H9 (cell line): ENCODE data around the gene DOK6. TPM values are rescaled to one million over a fixed set of nuclear protein-coding genes. Genes with fewer than 3 reads are reported as not detected.

Experiments used
- DNase-seq: peaks from one replicate; pipeline ENCODE4 v3.0.0-alpha.2; 2017
- H2AFZ ChIP-seq: one replicate; pipeline ENCODE4 v1.6.1; 2013; ENCODE audit warnings: mild to moderate bottlenecking, low read length, control low read depth, moderate library complexity
- H2AK5ac ChIP-seq: 2 replicates; pipeline ENCODE4 v1.6.1; 2013; ENCODE audit warnings: low read length, control low read depth, mixed read lengths; ENCODE audit not compliant: insufficient read length
- H2BK120ac ChIP-seq: one replicate; pipeline ENCODE4 v1.6.1; 2013; ENCODE audit warnings: low read depth, mild to moderate bottlenecking, low read length, control low read depth, inconsistent platforms; ENCODE audit not compliant: poor library complexity, severe bottlenecking
- H2BK12ac ChIP-seq: 2 replicates; pipeline ENCODE4 v1.6.1; 2013; ENCODE audit warnings: low read length, control low read depth, mixed read lengths, low read depth; ENCODE audit not compliant: insufficient read length
- H2BK15ac ChIP-seq: 2 replicates; pipeline ENCODE4 v1.6.1; 2013; ENCODE audit warnings: low read depth, low read length, control low read depth
- H2BK20ac ChIP-seq: one replicate; pipeline ENCODE4 v1.6.1; 2013; ENCODE audit warnings: low read depth, mild to moderate bottlenecking, low read length, control low read depth, inconsistent platforms; ENCODE audit not compliant: poor library complexity, severe bottlenecking
- H2BK5ac ChIP-seq: 2 replicates; pipeline ENCODE4 v1.6.1; 2013; ENCODE audit warnings: low read length, control low read depth, mixed read lengths; ENCODE audit not compliant: insufficient read length
- H3K14ac ChIP-seq: 2 replicates; pipeline ENCODE4 v1.6.1; 2013; ENCODE audit warnings: low read length, control low read depth; ENCODE audit not compliant: insufficient read depth
- H3K18ac ChIP-seq: 2 replicates; pipeline ENCODE4 v1.6.1; 2013; ENCODE audit warnings: low read depth, mild to moderate bottlenecking, mixed read lengths, low read length, control low read depth; ENCODE audit not compliant: insufficient read length
- H3K23ac ChIP-seq: 2 replicates; pipeline ENCODE4 v1.6.1; 2013; ENCODE audit warnings: low read length, control low read depth, mixed read lengths, low read depth; ENCODE audit not compliant: insufficient read length
- H3K23me2 ChIP-seq: 2 replicates; pipeline ENCODE4 v1.6.1; 2013; ENCODE audit warnings: low read depth, mild to moderate bottlenecking, mixed read lengths, low read length, control low read depth; ENCODE audit not compliant: insufficient read length, poor library complexity, severe bottlenecking
- H3K27ac ChIP-seq: 2 replicates; pipeline ENCODE4 v1.5.1; 2013; ENCODE audit warnings: low read length, control low read depth, mixed read lengths, low read depth; ENCODE audit not compliant: insufficient read length
- H3K27me3 ChIP-seq: 2 replicates; pipeline ENCODE4 v1.6.1; 2013; ENCODE audit warnings: low read length, control low read depth, inconsistent platforms; ENCODE audit not compliant: insufficient read depth
- H3K4ac ChIP-seq: 2 replicates; pipeline ENCODE4 v1.6.1; 2013; ENCODE audit warnings: low read depth, mild to moderate bottlenecking, control low read depth, inconsistent platforms, low read length, moderate library complexity
- H3K4me1 ChIP-seq: 2 replicates; pipeline ENCODE4 v1.6.1; 2013; ENCODE audit warnings: low read length, control low read depth, inconsistent platforms; ENCODE audit not compliant: insufficient read depth
- H3K4me2 ChIP-seq: 2 replicates; pipeline ENCODE4 v1.6.1; 2013; ENCODE audit warnings: low read length, control low read depth, mixed read lengths; ENCODE audit not compliant: insufficient read length, insufficient read depth
- H3K56ac ChIP-seq: 2 replicates; pipeline ENCODE4 v1.6.1; 2013; ENCODE audit warnings: low read depth, mild to moderate bottlenecking, mixed read lengths, low read length, control low read depth; ENCODE audit not compliant: insufficient read length
- H3K79me1 ChIP-seq: 2 replicates; pipeline ENCODE4 v1.6.1; 2013; ENCODE audit warnings: low read depth, mild to moderate bottlenecking, moderate library complexity, low read length, control low read depth, inconsistent platforms; ENCODE audit not compliant: insufficient read depth, poor library complexity, severe bottlenecking
- H3K79me2 ChIP-seq: 2 replicates; pipeline ENCODE4 v1.6.1; 2013; ENCODE audit warnings: low read length, control low read depth, inconsistent platforms; ENCODE audit not compliant: insufficient read depth
- H3K9ac ChIP-seq: 2 replicates; pipeline ENCODE4 v1.6.1; 2013; ENCODE audit warnings: low read length, control low read depth, mixed read lengths; ENCODE audit not compliant: insufficient read length; ENCODE audit errors: extremely low read depth
- H3K9me3 ChIP-seq: one replicate; pipeline ENCODE4 v1.6.1; 2013; ENCODE audit warnings: low read depth, low read length, inconsistent platforms; ENCODE audit not compliant: control insufficient read depth
- H3T11ph ChIP-seq: one replicate; pipeline ENCODE4 v1.6.1; 2013; ENCODE audit warnings: mild to moderate bottlenecking, low read length, control low read depth, inconsistent platforms
- H4K20me1 ChIP-seq: one replicate; pipeline ENCODE4 v1.6.1; 2013; ENCODE audit not compliant: control insufficient read depth, insufficient read length, insufficient read depth
- H4K5ac ChIP-seq: 2 replicates; pipeline ENCODE4 v1.6.1; 2013; ENCODE audit warnings: low read depth, mild to moderate bottlenecking, mixed read lengths, low read length, control low read depth; ENCODE audit not compliant: insufficient read length
- H4K8ac ChIP-seq: replicated peaks from 2 replicates; pipeline ENCODE4 v1.6.1; 2013; ENCODE audit warnings: low read length, control low read depth, mixed read lengths, low read depth; ENCODE audit not compliant: insufficient read length
- H4K91ac ChIP-seq: 2 replicates; pipeline ENCODE4 v1.6.1; 2013; ENCODE audit warnings: low read depth, mild to moderate bottlenecking, moderate library complexity, mixed read lengths, low read length, control low read depth; ENCODE audit not compliant: insufficient read length
- H3K27ac Mint-ChIP-seq, 3 experiments: 2 replicates in 2 of 3; 3 replicates in 1 of 3; pipeline ENCODE4 v1.8.0; 2020 to 2021; ENCODE audit warnings: mixed read lengths in 3 of 3, mild to moderate bottlenecking in 1 of 3, moderate library complexity in 1 of 3
- H3K27me3 Mint-ChIP-seq: 2 replicates; pipeline ENCODE4 v1.8.0; 2021; ENCODE audit warnings: low read depth, mild to moderate bottlenecking, moderate library complexity, mixed read lengths
- H3K36me3 Mint-ChIP-seq, 3 experiments: 2 replicates in 2 of 3; 3 replicates in 1 of 3; pipeline ENCODE4 v1.8.0; 2020 to 2021; ENCODE audit warnings: low read depth in 3 of 3, mixed read lengths in 3 of 3; ENCODE audit not compliant: insufficient read depth in 1 of 3
- H3K4me1 Mint-ChIP-seq, 2 experiments: 2 replicates each; pipeline ENCODE4 v1.8.0; 2020; ENCODE audit warnings: mixed read lengths in 2 of 2
- H3K4me3 Mint-ChIP-seq, 2 experiments: 2 replicates in 1 of 2; 3 replicates in 1 of 2; pipeline ENCODE4 v1.8.0; 2020 to 2021; ENCODE audit warnings: mild to moderate bottlenecking in 2 of 2, mixed read lengths in 2 of 2, moderate library complexity in 1 of 2
- H3K9me3 Mint-ChIP-seq, 2 experiments: 2 replicates in 1 of 2; 3 replicates in 1 of 2; pipeline ENCODE4 v1.8.0; 2020; ENCODE audit warnings: mild to moderate bottlenecking in 2 of 2, mixed read lengths in 2 of 2, moderate library complexity in 1 of 2
- WGBS: extraction: QIAGEN DNeasy Blood & Tissue Kit; methylation state at CpG from one replicate; pipeline ENCODE4 v1.1.7; 2013; ENCODE audit warnings: missing lambda C conversion rate, low lambda C conversion rate, mixed read lengths; ENCODE audit not compliant: insufficient read length; ENCODE audit errors: extremely low coverage; 5-methylcytosine and 5-hydroxymethylcytosine counted together
- total RNA-seq: library from RNA; stranded (reverse); gene quantifications from 2 replicates; pipeline ENCODE4 v1.2.1, GENCODE V29; 2021
- TF ChIP-seq, protein P1 (sequence below): fragments of 200-600 bp; sonication (generic); conservative IDR thresholded peaks from 3 replicates; pipeline ENCODE4 v1.8.0; 2021; ENCODE audit warnings: antibody characterized with exemption, mild to moderate bottlenecking

Gene DOK6
- total RNA-seq, 1 experiment from 2014 or later = 0.20 TPM

DNA sequence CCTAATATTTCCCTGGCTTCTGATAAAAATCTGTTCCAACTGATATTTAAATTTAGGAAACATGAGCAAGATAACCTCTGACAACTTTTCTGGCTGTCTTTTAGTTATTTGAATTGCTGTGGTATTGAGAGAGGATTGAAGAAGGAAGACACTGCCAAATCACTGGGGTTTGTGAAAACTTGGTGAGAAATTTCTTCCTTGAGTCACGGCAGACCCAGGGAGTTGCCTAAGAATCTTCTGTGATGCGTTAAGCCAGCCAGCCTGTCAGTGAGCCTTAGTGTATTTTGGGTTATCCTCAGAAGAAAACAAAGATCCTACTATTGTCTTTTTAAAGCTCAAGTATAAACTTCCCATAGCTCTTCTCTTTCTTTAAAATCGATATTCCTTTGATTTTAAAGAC lies 17.5 kb upstream of the DOK6 start:
- Histone ChIP-seq H2BK20ac (no peak overlapping the region), H3K56ac (no peak overlapping the region), H3K4me2 (no peak overlapping the region), H3K23ac (no peak overlapping the region), H3K9me3 (no peaks in the 10 kb centered on the region), H3K9ac (no peak overlapping the region), H3K23me2 (no peaks in the 10 kb centered on the region), H3T11ph (no peak overlapping the region), H2BK120ac (no peak overlapping the region), H2BK12ac (no peak overlapping the region), H3K4me1 (no peaks in the 10 kb centered on the region), H2BK5ac (no peak overlapping the region), H3K4ac (no peak overlapping the region), H3K14ac (no peak overlapping the region), H3K79me2 (no peaks in the 10 kb centered on the region), H3K18ac (no peak overlapping the region), H3K27ac (no peak overlapping the region), H4K5ac (no peak overlapping the region), H4K91ac (no peak overlapping the region), H3K27me3 (no peaks in the 10 kb centered on the region), H4K20me1 (no peaks in the 10 kb centered on the region), H3K79me1 (no peaks in the 10 kb centered on the region), H4K8ac (no peak overlapping the region), H2AK5ac (no peak overlapping the region), H2BK15ac (no peak overlapping the region), H2AFZ (no peak overlapping the region)
- Mint-ChIP-seq H3K27ac (no peak overlapping the region), H3K4me3 (no peak overlapping the region), H3K4me1 (peaks cover 4 to 13% of the 10 kb centered on the region in 2 experiments), H3K27me3 (no peaks in the 10 kb centered on the region), H3K36me3 (no peaks in the 10 kb centered on the region), H3K9me3 (no peaks in the 10 kb centered on the region)
- no peak for DNase-seq
- TF ChIP-seq, protein P1, sequence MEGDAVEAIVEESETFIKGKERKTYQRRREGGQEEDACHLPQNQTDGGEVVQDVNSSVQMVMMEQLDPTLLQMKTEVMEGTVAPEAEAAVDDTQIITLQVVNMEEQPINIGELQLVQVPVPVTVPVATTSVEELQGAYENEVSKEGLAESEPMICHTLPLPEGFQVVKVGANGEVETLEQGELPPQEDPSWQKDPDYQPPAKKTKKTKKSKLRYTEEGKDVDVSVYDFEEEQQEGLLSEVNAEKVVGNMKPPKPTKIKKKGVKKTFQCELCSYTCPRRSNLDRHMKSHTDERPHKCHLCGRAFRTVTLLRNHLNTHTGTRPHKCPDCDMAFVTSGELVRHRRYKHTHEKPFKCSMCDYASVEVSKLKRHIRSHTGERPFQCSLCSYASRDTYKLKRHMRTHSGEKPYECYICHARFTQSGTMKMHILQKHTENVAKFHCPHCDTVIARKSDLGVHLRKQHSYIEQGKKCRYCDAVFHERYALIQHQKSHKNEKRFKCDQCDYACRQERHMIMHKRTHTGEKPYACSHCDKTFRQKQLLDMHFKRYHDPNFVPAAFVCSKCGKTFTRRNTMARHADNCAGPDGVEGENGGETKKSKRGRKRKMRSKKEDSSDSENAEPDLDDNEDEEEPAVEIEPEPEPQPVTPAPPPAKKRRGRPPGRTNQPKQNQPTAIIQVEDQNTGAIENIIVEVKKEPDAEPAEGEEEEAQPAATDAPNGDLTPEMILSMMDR = no peak
- WGBS = no CpG with 5 or more reads among the region's 3 CpGs
